GM18867 (cell line): ENCODE results near the gene MRM3.
"Not testable (repeated sequence)": the region's sequence is repeated elsewhere in the genome, so short reads cannot be mapped to it uniquely, and the experiment has no call there.

Source experiments
- ATAC-seq: cut with Tn5 transposase; IDR thresholded peaks from one replicate; pipeline ENCODE4 v1.9.1; 2021; ENCODE audit warnings: mild to moderate bottlenecking, moderate library complexity; ENCODE audit not compliant: unreplicated experiment

Gene MRM3

DNA sequence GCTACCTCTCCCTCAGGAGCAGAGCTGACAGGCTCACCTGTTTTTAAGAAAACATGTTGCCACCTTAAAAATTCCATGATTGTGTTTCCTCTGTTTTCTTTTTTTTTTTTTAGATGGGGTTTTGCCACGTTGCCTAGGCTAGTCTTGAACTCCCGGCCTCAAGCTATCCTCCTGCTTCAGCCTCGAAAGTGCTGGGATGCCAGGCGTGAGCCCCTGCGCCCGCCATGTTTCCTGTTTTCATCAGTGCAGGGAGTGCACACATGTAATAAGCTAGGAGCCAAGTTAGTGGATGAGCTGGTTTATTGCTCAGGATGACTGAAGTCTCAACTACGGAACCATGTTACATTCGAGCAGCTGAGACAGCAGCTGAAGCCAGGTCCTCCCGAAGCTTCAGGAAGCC, 13.6 kb downstream of the MRM3 start:
- ATAC-seq: no peak

DNA sequence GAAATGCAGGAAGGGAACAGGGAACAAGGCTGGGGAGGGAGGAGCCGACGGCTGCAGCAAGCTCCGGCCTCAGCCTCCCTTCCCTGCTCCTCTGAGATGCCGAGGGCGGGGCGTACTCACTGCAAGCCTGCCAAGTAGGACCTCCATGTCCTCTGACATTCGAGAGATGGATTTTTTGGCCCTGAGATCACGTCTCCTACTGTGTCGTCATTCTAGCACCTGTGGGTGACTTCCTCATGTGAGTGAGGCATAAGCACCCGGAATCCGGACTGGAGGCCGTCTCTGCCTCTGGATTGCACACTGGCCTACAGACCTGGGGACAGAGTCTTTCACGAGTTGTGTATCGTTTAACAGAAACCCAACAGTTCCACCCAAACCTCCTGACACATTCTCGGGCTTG, 14.5 kb downstream of the MRM3 start:
- no peak for ATAC-seq

- ATAC-seq: no peak
These were observed 15.2 kb downstream of the MRM3 start for GRCh38 chr17:797236-797840.

DNA sequence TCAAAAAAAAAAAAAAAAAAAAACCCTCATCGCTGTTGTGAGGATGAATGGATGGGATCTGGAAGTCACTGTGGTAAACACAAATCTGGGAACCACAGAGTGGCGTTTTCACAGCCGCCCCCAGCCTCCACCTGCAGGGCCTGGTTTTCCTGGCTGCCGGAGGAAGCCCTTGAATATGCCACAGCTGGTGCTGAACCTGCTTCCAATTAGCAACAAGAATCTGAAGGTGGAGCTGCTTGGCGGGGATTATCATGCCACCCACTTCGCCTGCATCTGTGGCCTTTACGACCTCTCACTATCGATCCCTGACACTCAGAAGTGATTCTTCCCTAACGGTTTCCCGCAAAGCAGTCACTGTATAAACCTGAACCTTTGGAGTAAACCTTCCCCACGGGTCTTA, 16.1 kb downstream of the MRM3 start:
- ATAC-seq: no peak

GRCh38 chr17:799261-799660, 17.1 kb downstream of the MRM3 start:
- no peak for ATAC-seq

DNA sequence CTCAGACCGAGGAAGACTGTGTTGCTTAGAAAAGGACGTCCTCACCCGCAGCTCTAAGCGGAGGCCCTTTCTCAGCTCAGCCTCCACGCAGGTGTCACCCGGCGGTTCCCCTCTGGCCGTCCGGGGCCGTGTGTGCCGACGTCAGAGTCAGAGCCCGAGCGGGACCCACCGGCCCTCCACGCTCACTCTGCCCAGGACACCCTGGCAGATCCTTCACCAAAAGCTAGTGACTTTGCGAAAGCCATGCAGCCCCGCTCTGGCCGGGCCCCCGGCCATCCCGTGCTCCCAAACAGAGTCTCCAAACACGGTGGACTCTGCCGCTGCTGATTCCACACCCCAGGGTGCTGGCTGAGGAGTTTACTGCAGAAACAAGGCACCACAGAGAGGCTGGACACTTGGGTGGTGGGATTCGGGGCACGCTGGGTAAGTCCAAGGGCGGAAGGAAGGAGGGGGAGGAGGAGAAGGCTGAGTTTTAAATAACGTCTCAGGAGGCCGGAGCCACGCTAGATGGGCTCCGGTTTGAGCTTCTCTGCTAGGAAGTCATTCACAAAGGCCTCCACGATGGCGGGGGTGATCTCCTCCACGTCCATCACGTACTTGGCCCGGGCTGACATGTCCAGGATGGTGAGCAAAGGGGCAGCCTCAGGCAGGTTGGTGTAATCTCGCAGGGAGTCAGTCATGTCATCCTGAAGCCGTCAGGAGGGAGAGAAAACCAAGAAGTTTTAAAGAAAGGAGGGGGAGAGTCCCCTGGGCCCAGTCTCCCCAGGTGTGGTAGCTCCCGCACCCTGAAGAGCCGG, 18.5 kb downstream of the MRM3 start:
- ATAC-seq: no peak

- no peak for ATAC-seq
These were observed 19.5 kb downstream of the MRM3 start for GRCh38 chr17:801660-802059.

DNA sequence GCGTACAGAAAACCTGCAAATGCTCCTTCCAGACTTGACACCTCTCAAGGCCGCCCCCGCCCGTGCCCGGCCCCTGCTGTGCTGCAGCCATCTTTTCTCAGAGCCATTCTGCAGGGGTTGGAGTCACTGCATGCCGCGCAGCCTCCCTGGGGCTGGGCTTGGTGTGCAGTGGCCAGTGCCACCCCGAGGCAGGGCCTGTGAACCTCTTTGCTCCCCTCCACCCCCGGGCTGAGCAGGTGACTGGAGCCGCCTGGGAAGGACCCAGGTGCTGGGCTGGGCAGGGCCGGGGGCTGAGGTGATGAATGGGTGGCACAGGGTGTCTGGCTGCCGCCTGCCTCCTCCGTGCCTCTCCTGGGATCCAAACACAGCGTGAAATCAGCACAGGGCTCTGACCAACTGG, 20.3 kb downstream of the MRM3 start:
- no peak for ATAC-seq

- no peak for ATAC-seq
These were observed 21.0 kb downstream of the MRM3 start for GRCh38 chr17:802901-803881.

GRCh38 chr17:804541-805435, 22.6 kb downstream of the MRM3 start:
- ATAC-seq: no peak

- not testable (repeated sequence) for ATAC-seq
These were observed 23.7 kb downstream of the MRM3 start for GRCh38 chr17:805886-806285.

DNA sequence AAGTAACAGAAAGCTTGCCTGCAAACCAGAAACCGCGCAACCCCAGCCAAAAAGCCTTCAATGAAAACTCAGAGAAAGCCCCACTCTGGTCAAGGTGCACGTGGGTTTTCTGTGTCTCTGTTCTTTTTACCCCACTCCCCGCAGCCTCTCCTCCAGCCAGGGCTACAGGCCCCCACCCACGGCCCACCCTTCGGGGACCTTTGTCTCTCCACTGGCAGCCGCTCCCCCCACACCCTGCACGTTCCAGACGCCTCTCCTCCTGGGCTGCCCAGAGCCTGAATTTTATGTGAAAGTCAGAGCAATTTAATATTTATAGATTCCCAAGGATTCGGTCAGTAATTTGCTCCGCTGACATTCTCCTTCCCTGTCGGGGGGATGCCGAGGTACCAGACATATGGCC, 24.2 kb downstream of the MRM3 start:
- no peak for ATAC-seq

DNA sequence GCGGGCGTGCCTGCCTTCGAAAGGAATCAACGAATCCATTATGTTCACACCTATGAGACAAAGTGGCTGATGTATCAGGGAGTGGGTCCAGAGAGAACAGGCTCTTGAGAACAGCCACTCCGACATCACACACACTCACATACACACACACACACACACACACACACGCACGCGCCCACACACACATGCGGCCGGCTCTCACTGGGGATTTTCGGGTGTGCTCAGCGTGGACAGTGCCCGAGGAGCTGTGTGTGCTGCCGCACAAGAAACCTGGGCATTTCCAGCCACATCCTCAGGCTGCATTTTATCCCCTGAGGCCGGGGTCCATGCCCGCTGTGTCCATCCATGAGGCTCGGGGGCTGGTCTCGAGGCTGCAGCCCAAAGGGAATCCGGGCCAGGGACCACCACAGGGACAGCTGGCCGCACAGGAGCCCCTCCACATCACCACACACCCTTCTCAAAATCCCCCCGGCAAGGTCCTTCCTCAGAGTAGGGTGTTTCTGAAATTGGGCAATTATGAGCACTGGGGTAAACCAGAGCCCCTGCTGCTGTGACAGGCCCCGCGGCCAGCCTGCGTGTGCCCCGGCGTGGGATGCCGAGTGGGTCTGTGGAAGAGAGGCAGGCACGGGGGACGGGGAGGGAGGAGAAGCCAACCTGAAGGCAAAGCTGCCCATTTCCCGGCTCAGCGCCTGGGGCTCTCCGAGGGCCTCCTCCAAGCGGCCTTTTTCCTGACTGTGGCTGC, 24.8 kb downstream of the MRM3 start:
- no peak for ATAC-seq

DNA sequence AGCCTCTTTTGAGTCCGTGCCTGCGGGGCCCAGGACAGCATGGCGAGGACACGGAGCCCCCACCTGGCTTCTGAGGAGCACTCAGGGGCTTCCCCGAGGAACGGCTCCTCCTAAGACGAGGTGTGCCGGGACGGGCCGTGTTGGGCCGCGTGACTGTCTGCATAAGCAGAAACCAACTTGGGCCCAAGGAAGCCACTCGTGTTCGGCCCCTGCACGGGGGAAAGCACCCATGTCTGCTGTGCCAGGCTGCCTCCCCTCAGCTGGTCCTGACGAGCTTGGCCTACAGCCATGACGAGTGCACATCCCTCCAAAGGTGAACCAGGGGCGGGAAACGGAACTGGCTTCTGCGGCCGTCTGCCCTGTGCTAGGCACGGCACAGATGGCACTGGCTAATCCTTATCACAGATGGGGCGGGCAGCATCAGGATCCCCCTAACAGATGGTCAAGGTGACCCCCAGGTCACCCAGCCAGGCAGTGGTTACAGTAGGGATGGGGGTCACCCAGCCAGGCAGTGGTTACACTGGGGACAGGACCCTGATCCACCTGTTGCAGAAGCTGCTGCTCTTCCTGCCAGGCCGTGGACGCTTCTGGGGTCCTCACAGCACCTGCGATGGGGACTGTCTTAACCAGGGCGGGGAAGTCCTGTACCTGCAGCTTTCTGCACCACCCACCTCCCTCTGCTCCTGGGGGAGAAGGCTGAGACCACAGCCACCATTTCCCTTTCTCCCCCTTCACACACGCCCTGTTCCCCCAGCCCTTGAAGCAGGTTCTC, 25.6 kb downstream of the MRM3 start:
- ATAC-seq: no peak

DNA sequence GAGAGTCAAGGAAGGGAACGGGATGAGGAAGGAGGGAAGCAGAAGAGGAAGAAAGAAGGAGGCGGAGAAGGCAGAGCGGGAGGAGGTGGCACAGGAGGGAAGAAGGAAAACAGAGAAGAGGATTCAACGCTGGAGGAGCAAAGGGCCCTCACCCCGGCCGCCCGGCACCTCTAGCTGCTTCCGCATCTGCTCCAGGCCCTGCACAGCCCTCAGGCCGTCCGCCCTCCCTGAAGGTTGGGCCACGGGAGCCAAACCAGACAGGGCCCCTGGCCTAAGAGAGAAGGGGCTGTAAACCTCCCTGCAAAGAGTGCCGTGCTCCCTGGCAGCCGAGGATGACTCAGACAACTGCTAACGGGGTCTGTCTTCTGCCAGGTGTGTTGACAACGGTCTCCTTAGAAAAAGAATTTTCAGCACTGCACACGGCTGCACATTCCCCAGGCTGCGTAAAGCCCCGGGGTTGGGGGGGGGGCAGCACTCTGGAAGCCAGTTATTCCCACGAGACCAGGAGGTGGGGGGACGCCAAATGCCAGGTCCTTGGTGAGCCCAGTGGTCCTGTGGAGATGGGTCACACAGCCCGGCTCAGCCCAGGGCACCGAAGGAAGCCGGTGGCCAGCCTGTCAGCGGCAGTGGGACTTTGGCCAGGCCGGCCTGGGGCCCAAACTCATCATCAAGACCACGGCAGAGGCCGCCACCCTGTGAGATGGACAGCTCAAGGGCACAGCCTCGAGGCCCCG, 29.1 kb downstream of the MRM3 start:
- no peak for ATAC-seq

DNA sequence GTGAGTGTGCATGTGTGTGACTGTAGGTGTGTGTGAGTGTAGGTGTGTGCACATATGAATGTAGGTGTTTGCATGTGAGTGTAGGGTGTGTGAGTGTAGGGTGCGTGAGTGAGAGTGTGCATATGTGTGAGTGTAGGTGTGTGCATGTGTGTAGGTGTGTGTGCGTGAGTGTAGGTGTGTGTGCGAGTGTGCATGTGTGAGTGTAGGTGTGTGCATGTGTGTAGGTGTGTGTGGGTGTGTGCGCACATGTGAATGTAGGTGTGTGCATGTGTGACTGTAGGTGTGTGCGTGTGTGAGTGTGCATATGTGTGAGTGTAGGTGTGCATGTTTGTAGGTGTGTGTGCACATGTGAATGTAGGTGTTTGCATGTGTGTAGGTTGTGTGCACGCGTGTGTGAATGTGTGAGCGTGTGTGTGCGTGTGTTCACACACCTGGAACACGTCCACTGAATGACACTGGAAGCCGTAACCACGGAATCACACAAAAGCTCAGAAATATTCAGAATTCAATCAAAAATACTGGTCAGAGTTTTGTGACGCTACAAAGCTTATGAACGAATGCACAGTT, 30.6 kb downstream of the MRM3 start:
- ATAC-seq: no peak

GRCh38 chr17:814371-814770, 32.2 kb downstream of the MRM3 start:
- no peak for ATAC-seq

- ATAC-seq: no peak
These were observed 37.1 kb downstream of the MRM3 start for GRCh38 chr17:819251-819650.
